Endometrium (tissue), 2 donors: ENCODE measurements around the gene EXD3.

Experiments
- FAIRE-seq: peaks from 2 replicates; lab custom pipeline; 2012; peaks lifted over from hg19 to GRCh38; lab: Jason Lieb, UNC
- donor health status: control.
- donor health status: control.

The EXD3 gene

DNA sequence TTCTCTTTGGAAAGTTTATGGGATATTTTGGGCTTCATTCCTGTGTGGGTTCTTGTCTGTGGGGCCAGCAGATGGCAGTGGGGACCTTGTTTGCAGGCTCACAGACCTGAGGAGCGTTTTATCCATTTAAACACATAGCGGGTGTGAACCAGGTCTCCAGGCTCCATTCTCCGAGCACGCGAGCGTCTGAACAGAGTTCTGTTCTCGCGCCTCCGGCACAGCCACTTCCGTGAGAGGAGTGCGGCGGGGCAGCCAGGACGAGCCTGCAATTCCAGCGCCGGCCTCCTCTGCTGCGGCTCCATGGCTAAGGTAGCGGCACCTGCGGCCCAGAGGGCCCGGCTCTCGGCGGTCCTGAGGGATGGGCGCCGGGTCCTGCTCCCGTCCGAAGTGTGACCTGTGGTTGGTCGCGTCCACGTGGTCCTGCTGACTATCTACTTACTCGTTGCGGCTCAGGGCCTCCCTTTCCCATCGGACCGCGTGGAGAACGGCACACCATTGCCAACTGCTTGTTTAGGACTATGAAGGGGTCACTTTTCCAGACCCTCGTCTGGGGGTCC is 128.2 kb downstream of the EXD3 start:
- no peak for FAIRE-seq

DNA sequence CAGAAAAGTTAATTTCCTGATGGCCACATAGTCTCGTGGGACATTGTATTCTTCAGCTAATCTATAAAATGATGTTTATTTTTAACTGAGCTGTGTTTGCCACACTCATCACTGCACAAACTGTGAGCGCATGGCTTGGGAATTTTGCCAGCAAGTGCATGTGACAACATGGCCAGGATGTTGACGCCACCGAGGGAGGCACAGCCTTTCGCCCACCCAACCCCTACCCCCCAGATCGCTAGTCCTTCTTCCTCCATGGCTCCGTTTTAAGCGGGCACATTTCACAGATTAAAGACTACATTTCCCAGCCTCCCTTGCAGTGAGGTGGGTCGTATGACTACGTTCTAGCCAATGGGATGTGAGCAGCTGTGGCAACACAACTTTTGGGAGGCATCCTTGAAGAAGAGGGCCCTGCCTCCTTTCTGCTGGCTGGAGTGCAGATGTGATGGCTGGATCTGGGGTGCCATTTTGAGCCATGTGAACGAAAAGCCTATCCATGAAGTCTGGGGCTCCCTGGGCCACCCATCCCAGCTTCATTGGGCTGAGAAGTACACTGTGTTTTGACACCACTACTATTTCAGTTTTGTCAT is 128.8 kb downstream of the EXD3 start:
- FAIRE-seq = no peak

DNA sequence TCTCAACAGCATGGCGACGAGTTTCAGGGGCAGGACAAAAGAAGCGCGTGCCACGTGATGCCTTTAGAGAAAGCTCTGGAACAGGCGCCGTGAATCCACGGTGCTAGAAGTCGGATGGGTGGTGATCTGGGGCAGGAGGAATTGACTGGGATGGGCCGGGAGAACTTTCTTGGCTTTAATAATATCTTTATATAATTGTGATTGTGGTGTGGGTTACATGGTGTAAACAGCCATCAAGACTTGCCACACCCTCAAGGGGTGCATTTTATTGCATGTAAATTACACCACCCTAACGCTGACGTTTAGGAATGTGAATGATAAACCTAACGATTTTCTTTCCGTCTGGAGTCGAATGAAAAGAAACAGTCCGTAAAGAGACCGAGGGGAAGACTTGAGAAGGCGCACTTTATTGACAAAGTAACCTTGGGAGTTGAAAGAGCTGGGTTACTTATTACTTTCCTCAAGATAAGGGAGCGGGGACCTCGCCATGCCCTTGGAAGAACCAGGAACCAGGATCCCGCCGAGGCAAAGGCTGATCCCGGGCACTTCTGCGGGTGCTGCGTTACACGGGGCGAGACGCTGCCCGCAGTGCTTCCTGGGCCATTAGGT is 129.4 kb downstream of the EXD3 start:
- FAIRE-seq = no peak

DNA sequence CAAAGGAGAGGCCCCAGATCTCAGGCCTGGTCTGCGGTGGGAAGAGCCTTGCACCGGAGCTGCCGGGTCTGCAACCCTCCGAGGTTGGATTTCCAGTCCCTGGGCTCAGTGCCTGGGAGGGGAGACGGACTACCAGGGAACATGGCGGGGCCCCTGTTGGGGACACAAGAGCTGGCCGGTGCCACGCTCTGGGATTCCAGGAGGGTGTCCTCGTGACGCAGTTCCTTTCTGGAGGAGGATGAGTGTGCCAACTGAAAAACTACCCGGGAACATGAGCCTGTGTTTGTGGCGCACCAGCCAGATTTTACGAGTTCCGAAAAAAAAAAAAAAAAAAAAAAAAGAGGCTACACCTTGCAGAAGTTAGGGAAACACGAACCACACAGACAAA is 129.9 kb downstream of the EXD3 start:
- no peak for FAIRE-seq

DNA sequence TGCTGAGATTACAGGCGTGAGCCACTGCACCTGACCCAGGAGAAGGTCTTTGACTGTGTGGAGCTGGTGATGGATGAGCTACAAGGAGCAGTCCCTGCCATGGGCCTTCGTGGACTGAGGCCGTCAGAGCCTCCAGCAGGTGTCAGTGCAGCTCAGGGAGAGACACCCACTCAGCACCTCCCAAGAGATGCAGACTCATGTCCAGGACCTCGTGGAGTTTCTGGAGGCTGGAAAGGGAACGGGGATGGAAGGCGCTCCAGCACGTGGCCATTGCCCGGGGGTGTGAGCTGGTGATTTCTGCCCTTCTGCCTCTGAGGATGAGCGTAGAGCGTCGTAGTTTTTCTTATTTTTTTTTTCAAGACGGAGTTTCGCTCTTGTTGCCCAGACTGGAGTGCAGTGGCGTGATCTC is 136.0 kb downstream of the EXD3 start:
- FAIRE-seq = no peak

DNA sequence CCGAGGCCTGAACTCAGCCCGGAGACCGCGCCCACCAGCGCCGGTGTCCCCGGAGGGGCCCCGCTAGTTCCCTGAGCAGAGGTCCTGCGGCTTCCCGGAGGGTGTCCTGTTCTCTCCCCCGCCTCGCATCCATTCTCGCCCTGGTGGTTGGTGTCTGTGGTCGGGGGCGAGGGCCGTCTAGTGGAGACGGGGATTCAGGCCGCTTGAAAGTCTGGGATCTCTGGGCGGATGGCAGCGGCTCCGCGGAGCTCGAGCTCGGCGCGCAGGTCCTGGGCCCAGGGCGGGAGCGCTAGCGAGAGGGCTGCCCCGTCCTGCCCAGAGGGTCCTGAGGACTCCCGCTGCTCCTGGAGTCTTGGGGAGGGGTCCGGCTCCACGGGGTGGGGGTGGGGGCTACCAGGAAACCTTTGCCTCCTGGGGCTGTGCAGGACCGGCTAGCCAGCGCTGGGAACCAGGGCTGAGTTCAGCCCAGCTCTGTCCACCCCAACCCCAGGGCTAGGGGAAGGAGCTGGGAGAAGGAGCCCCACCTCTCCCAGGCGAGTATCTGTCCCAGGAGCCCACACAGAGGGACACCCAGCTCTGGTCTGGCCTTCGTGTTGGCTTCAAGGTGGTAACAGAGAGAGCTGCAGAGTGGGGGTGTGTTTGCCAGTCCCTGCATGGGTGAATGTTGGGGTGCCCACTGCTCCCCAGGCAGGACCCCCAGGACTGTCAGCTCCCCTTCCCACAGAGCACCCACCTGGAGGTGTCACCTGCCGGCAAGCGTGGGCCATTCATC is 141.4 kb downstream of the EXD3 start:
- FAIRE-seq = no peak

DNA sequence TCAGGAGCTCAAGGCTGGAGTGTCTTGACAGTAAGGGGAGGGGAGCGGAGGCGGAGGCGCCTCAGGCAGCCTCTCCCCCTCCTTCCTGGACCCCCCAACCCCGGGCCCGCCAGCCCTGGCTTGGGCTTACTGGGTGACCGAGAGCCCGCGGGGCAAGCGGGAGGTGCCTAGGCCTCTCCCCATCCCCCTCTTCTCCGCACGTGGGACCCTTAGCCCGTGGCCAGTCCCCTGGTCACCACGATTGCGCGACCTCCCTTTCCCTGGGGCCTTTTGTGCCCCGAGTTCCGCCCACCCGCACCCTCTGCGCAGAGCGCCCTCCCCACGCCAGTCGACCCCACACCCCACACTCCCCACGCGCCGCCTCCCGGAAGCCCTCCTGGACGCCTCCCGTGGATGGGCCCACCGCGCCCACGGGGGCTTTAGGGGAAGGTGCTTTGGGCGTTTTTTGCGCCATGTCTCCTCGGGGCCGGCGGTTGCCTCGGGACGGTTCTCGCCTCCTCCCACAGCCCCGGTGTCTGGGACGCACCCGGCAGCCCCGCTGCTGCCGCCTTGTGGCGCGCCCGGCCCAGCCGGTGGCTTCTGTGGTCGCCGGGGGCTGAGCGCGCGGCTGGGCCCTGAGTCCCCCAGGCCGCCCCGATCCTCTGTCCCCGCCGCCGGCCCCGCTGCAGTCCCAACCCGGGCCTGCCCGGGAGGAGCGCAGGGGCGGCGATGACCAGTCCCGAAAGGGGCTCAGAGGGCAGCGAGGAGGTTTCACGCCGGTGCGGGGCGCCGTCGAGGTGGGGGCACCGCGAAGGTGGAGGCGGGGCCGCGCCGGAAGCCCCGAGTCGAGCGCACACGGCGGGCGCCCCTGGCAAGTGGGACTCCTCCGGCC is 142.3 kb downstream of the EXD3 start:
- FAIRE-seq = no peak

DNA sequence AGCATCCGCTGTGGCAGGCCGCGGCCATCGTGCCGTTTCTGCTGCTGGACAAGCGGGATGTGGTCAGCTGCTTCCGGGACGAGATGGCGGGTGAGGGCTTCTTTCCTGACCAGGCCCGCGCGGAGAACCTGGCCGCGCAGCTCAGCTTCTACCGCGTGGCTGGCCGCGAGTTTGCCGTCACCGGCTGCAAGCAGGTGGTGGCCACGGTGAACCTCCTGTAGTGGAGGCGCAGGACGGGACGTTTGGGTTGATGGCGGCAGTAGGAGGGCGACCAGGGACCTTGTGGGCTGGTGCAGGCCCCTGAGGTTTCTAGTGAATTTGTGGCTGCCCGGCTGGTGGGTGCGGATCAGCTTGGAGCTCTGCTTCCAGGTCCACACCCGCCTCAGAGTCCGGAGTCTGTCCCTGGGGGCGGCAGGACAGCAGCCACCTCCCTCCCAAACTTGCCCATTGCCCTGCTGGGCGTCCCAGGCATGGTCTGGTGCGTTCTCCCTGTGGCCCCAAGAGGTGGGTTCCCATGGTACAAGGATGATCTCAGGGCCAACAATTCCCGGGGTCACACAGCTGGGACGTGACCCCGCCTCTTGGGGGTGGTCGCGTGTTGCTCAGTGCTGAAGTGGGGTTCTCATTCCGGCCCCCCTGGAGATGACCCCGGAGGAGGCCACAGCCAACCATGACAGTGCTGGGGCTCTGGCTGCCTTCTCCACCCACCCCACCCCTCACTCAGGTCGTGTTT is 143.1 kb downstream of the EXD3 start:
- no peak for FAIRE-seq

DNA sequence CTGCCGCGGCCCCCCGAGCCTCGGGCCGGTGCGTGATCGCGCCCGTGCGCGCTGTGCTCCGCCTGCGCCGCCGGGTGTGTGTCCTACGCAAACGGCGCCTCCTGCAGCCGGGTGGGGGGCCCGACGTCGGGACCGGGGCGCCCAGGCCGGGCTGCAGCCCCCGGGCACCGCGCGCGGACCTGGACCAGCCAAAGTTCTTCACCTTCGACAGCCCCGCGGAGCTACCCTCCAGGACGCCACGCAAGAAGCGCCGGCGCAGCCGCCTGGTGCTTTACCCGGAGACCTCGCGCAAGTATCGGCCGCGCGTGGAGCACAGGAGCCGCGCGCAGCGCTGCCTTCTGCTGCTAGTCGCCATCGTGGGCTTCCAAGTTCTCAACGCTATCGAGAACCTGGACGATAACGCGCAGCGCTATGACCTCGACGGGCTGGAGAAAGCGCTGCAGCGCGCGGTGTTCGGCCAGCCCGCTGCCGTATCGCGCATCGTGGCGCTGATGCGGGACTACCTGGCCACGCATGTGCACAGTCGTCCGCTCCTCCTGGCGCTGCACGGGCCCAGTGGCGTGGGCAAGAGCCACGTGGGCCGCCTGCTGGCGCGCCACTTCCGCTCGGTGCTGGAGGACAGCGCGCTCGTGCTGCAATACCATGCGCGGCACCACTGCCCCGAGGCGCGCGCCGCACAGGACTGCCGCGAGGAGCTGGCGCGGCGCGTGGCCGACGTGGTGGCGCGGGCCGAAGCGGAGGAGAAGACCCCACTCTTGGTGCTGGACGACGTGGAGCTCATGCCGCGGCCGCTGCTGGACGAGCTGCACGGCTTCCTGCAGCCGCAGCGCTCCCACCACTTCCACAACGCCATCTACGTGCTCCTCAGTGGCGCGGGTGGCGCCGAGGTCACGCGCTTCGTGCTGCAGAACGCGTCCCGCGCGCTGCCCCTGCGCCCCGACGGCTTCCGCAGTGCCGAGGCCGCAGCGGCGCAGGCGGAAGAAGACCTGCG is 143.9 kb downstream of the EXD3 start:
- FAIRE-seq = no peak

DNA sequence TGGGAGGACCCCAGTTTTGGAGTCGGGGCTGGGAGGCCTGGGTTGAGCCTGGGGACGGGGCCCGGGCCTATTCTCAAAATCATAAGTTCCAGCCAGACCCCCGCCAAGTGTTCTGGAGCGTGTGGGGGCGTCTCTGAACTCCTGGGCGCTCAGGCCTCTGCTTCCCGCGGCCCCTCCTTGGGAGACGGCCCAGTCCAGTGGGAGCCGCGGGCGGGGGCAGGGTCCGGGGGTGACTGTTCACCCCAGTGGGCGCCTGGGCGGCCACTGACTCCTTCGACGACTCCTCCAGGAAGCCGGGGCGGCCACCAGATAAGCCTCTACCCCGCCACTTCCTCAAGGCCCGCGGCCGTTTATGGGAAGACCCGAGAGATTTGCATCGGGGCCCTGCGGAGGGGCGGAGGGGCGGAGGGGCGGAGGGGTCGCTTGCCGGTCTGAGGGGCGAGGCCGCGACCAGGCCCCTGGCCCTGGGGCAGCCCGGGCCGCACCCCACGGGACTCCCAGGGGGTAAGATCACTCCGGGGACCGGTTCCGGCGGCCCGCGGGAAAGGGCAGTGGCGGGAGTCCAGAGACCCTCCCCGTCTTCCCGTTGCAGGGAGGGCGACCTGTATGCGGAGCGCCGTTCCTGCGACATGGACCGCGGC is 144.8 kb downstream of the EXD3 start:
- FAIRE-seq = no peak

DNA sequence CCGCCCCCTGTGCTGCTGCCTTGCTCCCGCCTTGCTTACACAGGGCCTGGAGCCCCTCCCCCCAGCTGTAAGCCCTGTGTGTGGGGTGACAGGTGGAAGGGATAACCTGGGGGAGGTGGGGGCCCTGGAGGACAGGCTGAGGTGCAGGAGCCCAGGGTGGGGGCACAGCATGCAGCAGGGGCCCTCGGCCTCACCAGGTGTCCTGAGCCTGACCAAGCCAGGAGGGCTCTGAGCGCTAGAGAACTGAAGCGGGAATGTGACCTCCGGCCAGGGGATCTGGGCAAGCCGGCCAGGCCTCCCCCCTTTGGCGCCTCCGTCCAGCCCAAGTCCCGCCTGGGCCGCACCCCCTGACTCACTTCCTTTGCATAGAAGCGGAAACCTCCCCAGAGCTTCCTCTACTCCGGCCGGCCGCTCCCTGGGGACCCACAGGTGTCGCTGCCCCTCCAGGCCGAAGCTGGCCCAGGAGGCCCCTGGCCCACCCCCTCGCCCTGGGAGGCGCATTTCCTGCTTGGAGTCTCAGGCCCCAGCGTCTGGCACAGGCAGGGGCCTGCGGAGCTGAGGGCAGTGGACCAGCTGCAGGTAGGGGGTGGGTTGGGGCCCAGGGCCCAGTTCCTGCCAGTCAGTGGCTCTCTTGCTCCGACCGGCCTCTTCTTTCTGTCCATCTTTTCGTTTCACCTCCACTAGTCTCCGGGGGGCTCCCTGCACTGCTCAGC is 145.5 kb downstream of the EXD3 start, which contains the start of gene TOR4A:
Gene TOR4A (plus strand): TSS at position 398 of the 713 bp plus-strand sequence. CDS start 964 bp downstream, outside the sequence.
- FAIRE-seq = no peak

DNA sequence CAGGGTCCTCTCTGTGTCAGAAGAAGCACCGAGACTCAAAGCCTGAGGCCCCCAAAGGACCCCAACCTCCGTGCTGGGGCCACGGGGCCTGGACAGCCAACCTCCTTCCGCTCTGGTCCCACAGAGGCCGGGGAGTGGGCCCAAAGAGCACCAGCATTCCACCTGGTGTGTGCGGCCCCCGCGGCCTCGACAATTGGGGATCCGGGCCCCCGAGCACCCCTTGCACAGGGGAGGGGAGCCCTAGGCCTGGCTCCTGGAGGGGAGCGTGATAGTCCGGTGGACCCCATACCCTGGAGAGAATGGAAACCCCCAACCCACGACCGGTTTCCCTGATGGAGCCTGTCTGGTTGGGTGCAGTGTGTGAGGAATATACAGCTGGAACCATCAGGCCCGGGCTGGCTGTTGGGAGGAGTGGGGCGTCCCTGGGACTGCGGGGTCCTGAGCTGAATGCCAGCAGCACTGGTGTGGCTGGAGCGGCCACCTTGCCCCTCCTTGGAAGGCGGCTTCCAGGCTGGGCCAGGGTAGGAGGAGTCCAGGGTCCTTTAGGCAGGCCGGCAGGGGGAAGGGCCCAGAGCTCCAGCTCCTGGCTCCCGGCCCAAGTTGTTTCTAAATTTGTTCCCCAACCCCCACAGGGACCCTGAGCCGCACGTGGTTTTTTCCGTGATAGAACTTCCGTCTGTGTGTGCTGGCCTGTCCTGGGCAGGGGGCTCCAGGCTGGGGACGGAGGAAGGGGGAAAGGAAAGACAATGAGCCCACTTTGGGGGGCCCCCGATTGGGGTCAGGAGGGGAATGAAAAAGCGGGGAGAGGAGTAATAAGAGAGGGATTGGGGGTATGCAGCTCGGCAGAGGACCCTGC is 146.3 kb downstream of the EXD3 start:
- no peak for FAIRE-seq

DNA sequence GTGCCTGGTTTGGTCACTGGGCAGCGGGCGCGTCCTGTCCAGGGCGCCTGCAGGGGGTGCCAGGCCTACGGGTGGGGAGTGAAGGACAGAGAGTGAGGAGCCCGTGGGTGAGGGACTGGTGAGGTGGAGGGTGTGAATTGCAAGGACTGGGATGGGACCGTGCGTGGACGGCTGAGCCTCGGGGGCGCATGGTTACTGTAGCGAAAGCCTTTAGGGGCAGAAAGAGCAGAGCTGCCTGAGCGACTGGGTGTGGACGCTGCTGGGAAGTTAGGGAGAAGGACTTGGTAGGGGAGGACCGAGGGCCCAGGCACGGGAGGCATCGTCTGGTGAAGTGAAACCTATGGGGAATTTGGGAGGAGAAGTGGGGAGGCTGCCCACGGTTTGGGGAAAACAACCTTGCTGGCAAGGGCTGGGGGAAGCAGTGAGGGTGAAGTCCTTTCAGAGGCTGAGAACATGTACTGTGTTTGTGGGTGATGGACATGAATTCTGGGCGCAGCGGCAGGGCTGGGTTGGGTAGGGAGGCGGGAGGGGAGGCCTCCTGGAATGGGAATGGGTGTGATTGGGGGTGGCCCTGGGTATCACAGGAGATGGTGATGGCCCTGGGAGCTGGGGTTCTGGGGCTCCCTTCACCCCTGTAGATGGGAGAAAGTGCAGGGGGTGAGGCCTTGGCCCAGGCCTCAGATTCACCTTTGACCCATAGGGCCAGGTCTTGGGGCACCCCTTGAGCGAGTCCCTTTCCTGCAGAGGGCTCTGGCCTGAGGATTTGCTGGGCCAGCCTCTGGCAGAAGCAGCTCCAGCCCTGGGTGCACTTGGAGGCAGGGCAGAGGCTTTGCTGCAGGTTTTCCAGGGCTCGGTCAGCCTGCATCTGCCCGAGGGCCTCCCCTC is 147.1 kb downstream of the EXD3 start:
- no peak for FAIRE-seq

DNA sequence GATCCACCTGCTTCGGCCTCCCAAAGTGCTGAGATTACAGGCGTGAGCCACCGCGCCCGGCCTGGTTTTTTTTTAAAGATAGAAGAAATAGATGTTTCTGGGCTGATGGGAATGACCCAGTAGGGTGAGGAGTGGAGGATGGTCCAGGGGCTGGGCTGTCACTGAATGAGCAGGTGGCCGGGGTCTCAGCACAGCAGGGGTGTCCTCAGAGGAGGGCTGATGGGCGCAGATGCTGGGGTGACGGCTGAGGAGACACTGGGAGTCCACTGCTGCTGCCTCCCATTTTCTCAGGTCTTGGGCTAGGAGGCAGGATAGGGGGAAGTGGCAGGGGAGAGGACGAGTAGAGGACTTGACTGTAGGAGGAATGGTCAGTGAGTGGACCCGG is 147.8 kb downstream of the EXD3 start:
- no peak for FAIRE-seq

DNA sequence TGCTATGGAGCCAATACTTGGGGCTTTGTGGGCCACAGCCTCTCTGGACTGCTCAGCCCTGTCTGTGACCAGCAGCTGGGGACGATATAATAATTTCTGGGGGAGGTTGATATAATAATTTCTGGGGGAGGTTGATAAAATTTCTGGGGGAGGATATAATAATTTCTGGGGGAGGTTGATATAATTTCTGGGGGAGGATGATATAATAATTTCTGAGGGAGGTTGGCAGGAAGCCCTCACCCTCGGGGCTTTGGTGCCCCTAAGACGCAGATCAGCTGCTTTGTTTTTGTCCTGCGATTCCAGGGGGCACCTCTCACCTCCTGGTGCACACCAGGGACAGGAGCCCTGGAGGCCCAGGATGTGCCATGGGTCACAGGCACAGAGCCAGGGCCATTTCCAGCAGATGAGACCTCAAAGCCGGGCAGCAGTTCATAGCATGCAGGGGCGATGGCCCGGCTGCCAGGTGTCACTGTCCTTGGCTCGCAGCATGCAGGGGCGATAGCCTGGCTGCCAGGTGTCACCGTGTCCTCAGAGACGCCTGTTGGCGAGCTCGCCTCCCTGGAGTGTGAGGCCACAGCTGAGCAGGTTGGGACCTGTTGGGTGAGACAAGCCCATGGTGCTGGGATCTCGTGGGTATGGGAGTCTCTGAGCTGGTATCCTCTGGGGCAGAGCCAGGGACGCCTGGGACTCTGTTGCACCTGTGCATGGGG is 149.2 kb downstream of the EXD3 start:
- no peak for FAIRE-seq

DNA sequence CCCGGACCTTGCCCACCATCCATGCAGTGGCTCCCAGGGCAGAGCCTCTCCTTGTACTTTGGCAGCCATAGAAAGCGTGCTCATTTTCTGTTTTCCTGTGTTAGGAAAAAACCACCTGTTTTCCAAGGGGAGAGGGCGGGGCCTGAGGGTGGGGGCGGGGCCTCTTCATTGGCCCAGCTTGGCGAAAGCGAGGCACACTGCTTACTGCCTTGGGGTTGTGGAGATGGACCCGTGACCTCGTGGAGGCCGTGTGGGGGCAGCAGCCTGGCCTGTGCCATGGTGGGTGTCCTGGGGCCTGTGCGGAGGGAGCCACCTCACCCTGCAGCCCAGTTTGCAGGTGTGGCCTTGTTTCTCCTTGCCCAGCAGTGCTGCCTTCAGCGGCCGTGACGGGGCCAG is 149.9 kb downstream of the EXD3 start:
- no peak for FAIRE-seq
